CD4-positive, alpha-beta T cell (primary cell): ENCODE results near the gene M1AP. TPM values are rescaled to one million over a fixed set of nuclear protein-coding genes. Genes with fewer than 3 reads are reported as not detected.

Source experiments
- ATAC-seq: fragments of 200-7000 bp; cut with Tn5 transposase; one replicate; pipeline ENCODE4 v1.10.0; 2022; ENCODE audit warnings: mild to moderate bottlenecking; ENCODE audit not compliant: poor library complexity
- CTCF ChIA-PET: fragments of 350-600 bp; sonication (Branson Sonifier 250); formaldehyde crosslinking; loops from one replicate; lab custom pipeline; 2021; ENCODE audit warnings: antibody characterized with exemption, inconsistent platforms; lab: Charles Lee
- POLR2A ChIA-PET: fragments of 350-600 bp; sonication (Branson Sonifier 250); formaldehyde crosslinking; loops from one replicate; lab custom pipeline; 2021; ENCODE audit warnings: antibody characterized with exemption, inconsistent platforms; lab: Charles Lee
- DNase-seq, 14 experiments: peaks; one replicate each; pipeline ENCODE4 v3.0.0-alpha.2; 2013 to 2020; ENCODE audit warnings: mixed read lengths in 2 of 14
- H3K27ac ChIP-seq, 2 donors: one replicate each; pipeline versions ENCODE4 v1.5.1 to v1.7.0; 2013; ENCODE audit warnings: low read length in 2 of 2, low read depth in 1 of 2, mild to moderate bottlenecking in 1 of 2
- H3K27me3 ChIP-seq, 2 experiments: 1 replicate in 1 of 2; 2 replicates in 1 of 2; pipeline versions ENCODE4 v1.6.1 to v1.7.0; 2013; ENCODE audit warnings: low read length in 2 of 2, control low read depth in 1 of 2, mild to moderate bottlenecking in 1 of 2, moderate library complexity in 1 of 2; ENCODE audit not compliant: insufficient read depth in 2 of 2, control insufficient read depth in 1 of 2
- H3K36me3 ChIP-seq: one replicate; pipeline ENCODE4 v1.6.1; 2013; ENCODE audit warnings: low read length, control low read depth; ENCODE audit not compliant: insufficient read depth
- H3K4me1 ChIP-seq: one replicate; pipeline ENCODE4 v1.6.1; 2013; ENCODE audit warnings: low read length, control low read depth; ENCODE audit not compliant: insufficient read depth
- H3K4me3 ChIP-seq: one replicate; pipeline ENCODE4 v1.5.1; 2013; ENCODE audit warnings: mild to moderate bottlenecking, low read length, moderate library complexity
- H3K9me3 ChIP-seq, 2 experiments: 1 replicate in 1 of 2; 2 replicates in 1 of 2; pipeline versions ENCODE4 v1.6.1 to v1.7.0; 2013; ENCODE audit warnings: low read length in 2 of 2, mild to moderate bottlenecking in 2 of 2, control low read depth in 1 of 2, moderate library complexity in 1 of 2; ENCODE audit not compliant: control insufficient read depth in 1 of 2, insufficient read depth in 1 of 2
- H3K27ac Mint-ChIP-seq: one replicate; pipeline ENCODE4 v1.8.0; 2020; ENCODE audit warnings: mixed read lengths
- H3K27me3 Mint-ChIP-seq: one replicate; pipeline ENCODE4 v1.8.0; 2021; ENCODE audit warnings: mixed read lengths
- H3K36me3 Mint-ChIP-seq: one replicate; pipeline ENCODE4 v1.8.0; 2021; ENCODE audit warnings: low read depth, mixed read lengths
- H3K4me1 Mint-ChIP-seq: one replicate; pipeline ENCODE4 v1.8.0; 2021; ENCODE audit warnings: low read depth, mixed read lengths
- H3K4me3 Mint-ChIP-seq: one replicate; pipeline ENCODE4 v1.8.0; 2020; ENCODE audit warnings: mild to moderate bottlenecking, mixed read lengths
- H3K9me3 Mint-ChIP-seq: one replicate; pipeline ENCODE4 v1.8.0; 2020; ENCODE audit warnings: mixed read lengths
- intact Hi-C, 2 experiments: fragments of 100-400 bp; cut with DNase I in 1 of 2; cut with micrococcal nuclease in 1 of 2; formaldehyde crosslinking; loops; one replicate each; pipeline versions ENCODE4 v1.15.1 to v1.9.0; 2023 to 2025; cut with DNase I, micrococcal nuclease
- total RNA-seq, 174 experiments: library from RNA in 2 of 174; stranded (reverse) in 2 of 174; gene quantifications; one replicate each; pipeline ENCODE4 v1.2.3 and lab custom pipeline; 2021 to 2026
- TF ChIP-seq, protein P1 (sequence below): fragments of 200-600 bp; IDR thresholded peaks from one replicate; pipeline ENCODE4 v1.8.0; 2022; ENCODE audit warnings: antibody characterized with exemption, mild to moderate bottlenecking

Gene M1AP
- total RNA-seq, 2 experiments from 2014 or later: not detected

GRCh38 chr2:74688881-74689280, 40.8 kb upstream of the M1AP start:
- TF ChIP-seq, protein P1, sequence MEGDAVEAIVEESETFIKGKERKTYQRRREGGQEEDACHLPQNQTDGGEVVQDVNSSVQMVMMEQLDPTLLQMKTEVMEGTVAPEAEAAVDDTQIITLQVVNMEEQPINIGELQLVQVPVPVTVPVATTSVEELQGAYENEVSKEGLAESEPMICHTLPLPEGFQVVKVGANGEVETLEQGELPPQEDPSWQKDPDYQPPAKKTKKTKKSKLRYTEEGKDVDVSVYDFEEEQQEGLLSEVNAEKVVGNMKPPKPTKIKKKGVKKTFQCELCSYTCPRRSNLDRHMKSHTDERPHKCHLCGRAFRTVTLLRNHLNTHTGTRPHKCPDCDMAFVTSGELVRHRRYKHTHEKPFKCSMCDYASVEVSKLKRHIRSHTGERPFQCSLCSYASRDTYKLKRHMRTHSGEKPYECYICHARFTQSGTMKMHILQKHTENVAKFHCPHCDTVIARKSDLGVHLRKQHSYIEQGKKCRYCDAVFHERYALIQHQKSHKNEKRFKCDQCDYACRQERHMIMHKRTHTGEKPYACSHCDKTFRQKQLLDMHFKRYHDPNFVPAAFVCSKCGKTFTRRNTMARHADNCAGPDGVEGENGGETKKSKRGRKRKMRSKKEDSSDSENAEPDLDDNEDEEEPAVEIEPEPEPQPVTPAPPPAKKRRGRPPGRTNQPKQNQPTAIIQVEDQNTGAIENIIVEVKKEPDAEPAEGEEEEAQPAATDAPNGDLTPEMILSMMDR: no peak
- Histone ChIP-seq H3K4me1 (no peaks in the 10 kb centered on the region), H3K27ac (no peak overlapping the region), H3K4me3 (no peak overlapping the region), H3K27me3 (no peaks in the 10 kb centered on the region), H3K36me3 (no peaks in the 10 kb centered on the region), H3K9me3 (no peaks in the 10 kb centered on the region)
- Mint-ChIP-seq H3K4me3 (no peak overlapping the region), H3K36me3 (no peaks in the 10 kb centered on the region), H3K4me1 (no peaks in the 10 kb centered on the region), H3K9me3 (no peaks in the 10 kb centered on the region), H3K27me3 (no peaks in the 10 kb centered on the region), H3K27ac (no peak overlapping the region)
- POLR2A ChIA-PET: no interaction called here
- no peak for ATAC-seq
- DNase-seq: no peak
- intact Hi-C loops: no loop called here
- CTCF ChIA-PET: no interaction called here

GRCh38 chr2:74685408-74685807, 37.3 kb upstream of the M1AP start:
- H3K4me3 ChIP-seq: no peak overlapping the region
- H3K27ac Mint-ChIP-seq: no peak overlapping the region
- no peaks in the 10 kb centered on the region for H3K27me3 Mint-ChIP-seq
- no peak for ATAC-seq
- no peaks in the 10 kb centered on the region for H3K9me3 Mint-ChIP-seq
- H3K36me3 Mint-ChIP-seq: peaks cover 16% of the 10 kb centered on the region
- H3K36me3 ChIP-seq: peaks cover under 1% of the 10 kb centered on the region
- ChIA-PET POLR2A (no interaction called here), CTCF (no interaction called here)
- H3K27ac ChIP-seq: no peak overlapping the region
- no peaks in the 10 kb centered on the region for H3K4me1 ChIP-seq
- H3K4me3 Mint-ChIP-seq: no peak overlapping the region
- TF ChIP-seq, protein P1: no peak
- H3K27me3 ChIP-seq: no peaks in the 10 kb centered on the region
- H3K4me1 Mint-ChIP-seq: no peaks in the 10 kb centered on the region
- no peaks in the 10 kb centered on the region for H3K9me3 ChIP-seq
- intact Hi-C loops: no loop called here
- no peak for DNase-seq

DNA sequence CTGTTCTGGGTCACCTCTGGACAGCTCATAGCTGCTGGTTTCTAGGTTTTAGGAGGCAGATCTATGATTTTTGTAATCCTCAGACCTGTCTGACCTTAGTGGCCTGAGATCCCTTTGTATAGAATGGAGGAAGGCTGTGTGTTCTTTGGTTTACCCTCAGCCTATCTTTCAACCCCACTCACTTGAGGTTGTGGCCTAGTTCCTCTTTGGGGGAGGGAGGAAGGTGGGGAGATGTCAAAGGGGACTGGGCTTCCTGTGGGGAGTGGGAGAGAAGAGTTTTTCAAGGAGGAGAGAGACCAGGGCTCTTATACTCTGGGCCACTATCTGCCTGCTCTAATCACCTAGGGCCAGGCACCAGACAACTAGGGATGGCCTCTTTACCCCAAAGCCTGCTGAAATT, 34.4 kb upstream of the M1AP start:
- Mint-ChIP-seq H3K4me1 (no peaks in the 10 kb centered on the region), H3K4me3 (no peak overlapping the region), H3K27me3 (no peaks in the 10 kb centered on the region), H3K9me3 (no peaks in the 10 kb centered on the region), H3K27ac (no peak overlapping the region), H3K36me3 (peaks cover 42% of the 10 kb centered on the region)
- ATAC-seq (no peak), DNase-seq (no peak)
- no peaks in the 10 kb centered on the region for H3K9me3 ChIP-seq
- H3K27ac ChIP-seq: no peak overlapping the region
- ChIA-PET POLR2A (no interaction called here), CTCF (no interaction called here)
- intact Hi-C loops: no loop called here
- H3K4me3 ChIP-seq: no peak overlapping the region
- no peaks in the 10 kb centered on the region for H3K27me3 ChIP-seq
- peaks cover 16% of the 10 kb centered on the region for H3K36me3 ChIP-seq
- no peaks in the 10 kb centered on the region for H3K4me1 ChIP-seq
- TF ChIP-seq, protein P1: no peak
